Gastrocnemius medialis (tissue), 4 donors: ENCODE results near the gene INKA1.

Experiments
- POLR2A ChIP-seq, 2 donors: fragments of 450-650 bp; IDR thresholded peaks; one replicate each; pipeline ENCODE4 v1.6.1; 2017; ENCODE audit warnings: antibody characterized with exemption in 2 of 2, mild to moderate bottlenecking in 2 of 2, moderate library complexity in 2 of 2
- TF ChIP-seq, protein P1 (sequence below), 5 experiments: fragments of 450-650 bp in 3 of 5; fragments of 200-600 bp in 2 of 5; sonication (generic) in 2 of 5; IDR thresholded peaks in 4 of 5; conservative IDR thresholded peaks in 1 of 5; 1 replicate in 4 of 5; 2 replicates in 1 of 5; pipeline ENCODE4 v1.5.1; 2016 to 2019; ENCODE audit warnings: antibody characterized with exemption in 5 of 5, mild to moderate bottlenecking in 3 of 5, moderate library complexity in 3 of 5

DNA sequence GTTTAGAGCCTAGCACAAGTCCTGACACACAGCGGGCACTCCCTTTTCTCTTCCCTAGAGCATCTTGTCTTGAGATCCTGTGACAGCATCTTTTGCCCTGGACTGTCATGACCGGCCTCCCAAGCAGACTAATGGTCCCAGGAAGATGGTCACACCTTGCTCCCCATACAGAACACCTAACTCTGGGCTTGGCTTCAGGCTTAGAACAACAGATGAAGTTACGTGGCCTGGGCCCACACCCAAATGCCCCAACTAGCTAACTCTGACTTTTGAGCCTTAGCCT, 15.9 kb upstream of the INKA1 start:
- TF ChIP-seq, protein P1, sequence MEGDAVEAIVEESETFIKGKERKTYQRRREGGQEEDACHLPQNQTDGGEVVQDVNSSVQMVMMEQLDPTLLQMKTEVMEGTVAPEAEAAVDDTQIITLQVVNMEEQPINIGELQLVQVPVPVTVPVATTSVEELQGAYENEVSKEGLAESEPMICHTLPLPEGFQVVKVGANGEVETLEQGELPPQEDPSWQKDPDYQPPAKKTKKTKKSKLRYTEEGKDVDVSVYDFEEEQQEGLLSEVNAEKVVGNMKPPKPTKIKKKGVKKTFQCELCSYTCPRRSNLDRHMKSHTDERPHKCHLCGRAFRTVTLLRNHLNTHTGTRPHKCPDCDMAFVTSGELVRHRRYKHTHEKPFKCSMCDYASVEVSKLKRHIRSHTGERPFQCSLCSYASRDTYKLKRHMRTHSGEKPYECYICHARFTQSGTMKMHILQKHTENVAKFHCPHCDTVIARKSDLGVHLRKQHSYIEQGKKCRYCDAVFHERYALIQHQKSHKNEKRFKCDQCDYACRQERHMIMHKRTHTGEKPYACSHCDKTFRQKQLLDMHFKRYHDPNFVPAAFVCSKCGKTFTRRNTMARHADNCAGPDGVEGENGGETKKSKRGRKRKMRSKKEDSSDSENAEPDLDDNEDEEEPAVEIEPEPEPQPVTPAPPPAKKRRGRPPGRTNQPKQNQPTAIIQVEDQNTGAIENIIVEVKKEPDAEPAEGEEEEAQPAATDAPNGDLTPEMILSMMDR (IDR thresholded peaks at IDR 0.05 in 4 of 5, conservative IDR thresholded peaks at IDR 0.05 in 1 of 5), result no peak
- no peak for TF ChIP-seq POLR2A (IDR thresholded peaks at IDR 0.05)
